Stimulated activated memory B cell treated with anti-CD40 and anti-IgM and Interleukin-4, amounts not matched to agents 10 μg/mL and 1 μg/mL and 100 μg/mL, for 72 hours (primary cell): ENCODE data around the gene TSPAN14.
"Not testable (repeated sequence)": the region's sequence is repeated elsewhere in the genome, so short reads cannot be mapped to it uniquely, and the experiment has no call there.

Source experiments
- ATAC-seq: fragments of 150-1000 bp; cut with Tn5 transposase; 2 replicates; pipeline ENCODE4 v1.10.0; 2021
- H3K27ac Mint-ChIP-seq: one replicate; pipeline ENCODE4 v1.8.0; 2022; ENCODE audit warnings: mild to moderate bottlenecking, mixed read lengths
- H3K27me3 Mint-ChIP-seq: one replicate; pipeline ENCODE4 v1.8.0; 2022; ENCODE audit warnings: mixed read lengths
- H3K36me3 Mint-ChIP-seq: one replicate; pipeline ENCODE4 v1.8.0; 2022; ENCODE audit warnings: mixed read lengths
- H3K4me1 Mint-ChIP-seq: one replicate; pipeline ENCODE4 v1.8.0; 2022; ENCODE audit warnings: mixed read lengths
- H3K4me3 Mint-ChIP-seq: one replicate; pipeline ENCODE4 v1.8.0; 2022; ENCODE audit warnings: mild to moderate bottlenecking, moderate library complexity, mixed read lengths
- H3K9me3 Mint-ChIP-seq: one replicate; pipeline ENCODE4 v1.8.0; 2022; ENCODE audit warnings: mixed read lengths

TSPAN14 gene

GRCh38 chr10:80537086-80537735 is 83.1 kb downstream of the TSPAN14 start:
- Mint-ChIP-seq H3K4me3 (no peak overlapping the region), H3K27me3 (no peaks in the 10 kb centered on the region), H3K9me3 (no peaks in the 10 kb centered on the region)

GRCh38 chr10:80537736-80538480 is 83.8 kb downstream of the TSPAN14 start, which contains the start of gene SH2D4B:
Gene SH2D4B (plus strand): TSS chr10:80537902. CDS start chr10:80538332, 430 bp downstream.
- H3K27me3 Mint-ChIP-seq: no peaks in the 10 kb centered on the region
- peak within 1 kb of the TSS; percentile 98 for H3K27ac Mint-ChIP-seq
- H3K4me1 Mint-ChIP-seq: peaks cover 50% of the 10 kb centered on the region
- no peak for ATAC-seq
- H3K36me3 Mint-ChIP-seq: no peaks in the 10 kb centered on the region
- H3K4me3 Mint-ChIP-seq: peak within 1 kb of the TSS; percentile 20
- no peaks in the 10 kb centered on the region for H3K9me3 Mint-ChIP-seq

More at GRCh38 chr10:80537086-80537735, 83.1 kb downstream of the TSPAN14 start:
- H3K36me3 Mint-ChIP-seq: no peaks in the 10 kb centered on the region
- no peak for ATAC-seq
- H3K27ac Mint-ChIP-seq: peak overlapping the region; percentile 98
- peaks cover 44% of the 10 kb centered on the region for H3K4me1 Mint-ChIP-seq

DNA sequence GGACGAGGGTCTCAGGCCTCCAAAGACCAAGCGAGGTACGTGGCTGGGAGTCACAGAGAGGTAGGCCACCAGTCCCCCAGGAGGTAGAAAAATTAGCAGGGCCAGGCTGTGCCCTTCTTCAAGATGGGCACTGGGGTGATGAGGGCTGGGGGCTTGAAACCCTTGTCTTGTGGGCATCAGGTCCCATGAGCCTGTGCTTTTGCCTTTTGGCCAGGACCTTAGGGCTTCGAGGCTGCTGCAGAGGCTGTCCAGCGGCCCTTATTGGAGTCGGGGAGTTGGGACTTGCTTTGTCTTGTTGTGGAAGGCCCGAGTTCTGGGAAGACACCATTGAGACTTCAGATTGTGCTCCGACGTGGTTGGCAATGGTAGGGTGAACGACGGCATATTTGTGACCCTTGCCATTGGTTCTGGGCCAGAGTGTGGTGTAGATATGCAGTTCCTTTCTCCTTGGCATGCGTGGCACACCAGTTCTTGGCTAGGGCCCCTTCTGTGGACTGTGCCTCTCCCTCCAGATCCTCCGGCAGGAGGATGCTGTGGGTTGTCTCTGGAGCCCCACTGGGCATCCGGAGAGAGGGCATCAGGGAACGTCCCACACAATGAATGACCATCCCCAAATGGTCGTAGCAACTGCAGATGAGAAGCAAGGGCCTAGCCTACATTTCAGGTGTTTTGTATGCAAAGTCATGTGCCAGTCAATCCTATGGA is 84.5 kb downstream of the TSPAN14 start:
- no peaks in the 10 kb centered on the region for H3K36me3 Mint-ChIP-seq
- ATAC-seq: no peak
- peaks cover 51% of the 10 kb centered on the region for H3K4me1 Mint-ChIP-seq
- H3K27ac Mint-ChIP-seq: no peak overlapping the region
- no peak overlapping the region for H3K4me3 Mint-ChIP-seq
- H3K27me3 Mint-ChIP-seq: no peaks in the 10 kb centered on the region
- no peaks in the 10 kb centered on the region for H3K9me3 Mint-ChIP-seq

DNA sequence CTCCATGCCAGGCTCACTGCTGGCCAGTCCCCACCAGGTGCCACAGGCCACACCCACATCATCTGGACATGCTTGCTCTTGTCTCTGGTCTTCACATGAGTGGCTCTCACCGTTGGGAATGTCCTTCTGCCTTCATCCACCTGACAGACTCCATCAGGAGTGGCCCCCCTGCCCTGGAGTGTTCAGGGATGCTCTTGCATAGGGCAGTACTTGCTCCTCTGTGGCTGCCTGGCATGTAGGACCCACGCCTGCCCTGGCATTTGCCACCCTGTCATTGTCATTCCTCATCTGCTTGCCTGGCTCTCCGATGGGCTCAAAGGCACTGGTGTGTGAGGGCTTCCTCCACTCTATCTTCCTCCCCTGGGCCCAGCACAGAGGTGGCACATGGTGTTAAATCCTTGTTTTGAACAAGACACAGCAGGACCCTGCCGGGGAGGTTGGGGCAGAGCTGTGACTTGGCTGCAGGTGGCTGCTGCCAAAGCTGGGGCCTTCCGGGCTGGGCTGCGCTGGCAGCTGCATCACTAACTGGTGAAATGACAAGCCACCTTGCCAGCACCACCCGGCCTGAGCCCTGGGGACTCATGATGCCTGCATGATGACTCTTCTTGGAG is 85.4 kb downstream of the TSPAN14 start:
- Mint-ChIP-seq H3K27me3 (no peaks in the 10 kb centered on the region), H3K4me3 (no peak overlapping the region), H3K27ac (peak overlapping the region; percentile 55), H3K9me3 (no peaks in the 10 kb centered on the region), H3K36me3 (no peaks in the 10 kb centered on the region), H3K4me1 (peaks cover 51% of the 10 kb centered on the region)
- peak; percentile 61 for ATAC-seq

DNA sequence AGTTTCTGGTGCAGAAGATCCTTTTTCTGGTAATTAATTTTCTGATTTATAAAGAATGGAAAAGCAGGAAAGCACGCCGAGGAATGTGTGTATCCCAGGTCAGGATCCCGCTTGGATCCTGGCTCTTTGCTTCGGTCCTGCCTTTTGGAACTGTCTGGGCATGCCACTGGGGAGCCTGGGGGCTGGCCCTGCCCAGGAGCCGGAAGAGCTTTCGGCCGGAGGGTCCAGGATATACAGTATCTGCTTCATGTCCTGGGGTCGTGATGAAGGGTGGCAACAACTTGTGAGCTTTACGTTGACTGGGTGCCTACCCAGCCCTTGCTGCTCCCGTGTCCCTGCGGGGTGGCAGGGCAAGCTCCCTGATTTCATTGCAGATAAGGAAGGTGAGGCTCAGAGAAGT is 86.0 kb downstream of the TSPAN14 start:
- no peaks in the 10 kb centered on the region for H3K9me3 Mint-ChIP-seq
- no peaks in the 10 kb centered on the region for H3K27me3 Mint-ChIP-seq
- H3K36me3 Mint-ChIP-seq: no peaks in the 10 kb centered on the region
- H3K27ac Mint-ChIP-seq: peak overlapping the region; percentile 55
- H3K4me1 Mint-ChIP-seq: peaks cover 51% of the 10 kb centered on the region
- no peak overlapping the region for H3K4me3 Mint-ChIP-seq
- no peak for ATAC-seq

GRCh38 chr10:80540618-80540980 is 86.5 kb downstream of the TSPAN14 start:
- no peak for ATAC-seq
- H3K36me3 Mint-ChIP-seq: no peaks in the 10 kb centered on the region
- peak overlapping the region; percentile 85 for H3K27ac Mint-ChIP-seq
- no peaks in the 10 kb centered on the region for H3K9me3 Mint-ChIP-seq
- peak overlapping the region; percentile 22 for H3K4me3 Mint-ChIP-seq
- H3K27me3 Mint-ChIP-seq: no peaks in the 10 kb centered on the region
- H3K4me1 Mint-ChIP-seq: peaks cover 48% of the 10 kb centered on the region

DNA sequence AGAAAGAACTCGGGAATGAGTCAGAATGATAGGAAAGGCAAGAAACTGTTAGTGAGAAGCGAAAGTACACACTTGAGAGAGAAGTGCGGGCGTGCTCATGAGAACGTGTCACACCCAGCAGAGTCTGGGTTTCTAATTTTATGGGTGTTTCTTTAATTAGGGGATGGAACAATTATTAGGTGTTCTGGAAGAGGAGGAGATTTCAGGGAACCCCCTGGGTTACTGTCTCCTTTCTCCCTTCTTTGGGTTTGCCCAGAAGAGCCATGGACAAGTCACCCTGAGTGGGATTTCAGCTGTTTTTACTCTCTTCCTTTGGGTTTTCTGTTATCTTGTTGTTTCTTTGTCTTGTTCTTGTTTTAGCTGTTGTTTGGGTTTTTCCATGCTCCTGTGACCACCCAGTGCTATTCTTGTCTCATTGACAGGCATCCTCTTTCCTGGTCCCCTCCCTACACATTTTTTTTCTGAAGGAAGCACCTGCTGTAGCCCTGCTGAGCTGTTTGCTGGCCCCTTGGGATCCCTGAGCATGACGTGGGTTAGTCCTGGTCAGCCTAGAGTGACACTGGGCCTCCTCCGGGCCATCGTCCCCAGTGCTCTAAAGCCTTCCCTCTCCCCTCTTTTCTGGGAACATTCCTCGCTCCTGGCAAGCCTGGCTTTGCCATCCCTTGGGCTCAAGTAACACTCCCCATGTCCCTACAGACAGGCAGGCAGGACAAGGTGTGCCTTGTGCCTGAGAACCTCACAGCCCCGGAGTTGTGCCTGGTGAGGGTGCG is 87.1 kb downstream of the TSPAN14 start:
- no peaks in the 10 kb centered on the region for H3K36me3 Mint-ChIP-seq
- H3K4me1 Mint-ChIP-seq: peaks cover 42% of the 10 kb centered on the region
- peak; percentile 62 for ATAC-seq
- no peaks in the 10 kb centered on the region for H3K27me3 Mint-ChIP-seq
- peak overlapping the region; percentile 57 for H3K4me3 Mint-ChIP-seq
- no peaks in the 10 kb centered on the region for H3K9me3 Mint-ChIP-seq
- peak overlapping the region; percentile 85 for H3K27ac Mint-ChIP-seq

DNA sequence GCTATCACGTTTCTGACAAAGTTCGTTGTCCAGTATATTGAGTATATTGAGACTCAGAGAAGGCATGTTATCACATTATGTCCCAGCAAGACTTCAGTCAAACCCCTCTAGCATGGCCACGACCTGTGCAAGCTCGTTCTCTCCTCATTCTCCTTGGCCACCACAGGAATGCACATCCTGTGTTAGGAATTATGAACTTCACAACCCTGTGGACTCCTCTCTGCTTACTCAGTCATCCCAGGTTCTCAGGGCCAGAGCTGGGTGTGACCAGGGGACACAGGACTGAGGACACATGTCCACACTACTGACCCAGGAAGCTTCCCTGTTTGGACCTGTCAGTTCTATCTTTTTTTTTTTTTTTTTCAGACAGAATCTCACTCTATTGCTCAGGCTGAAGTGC is 87.9 kb downstream of the TSPAN14 start:
- Mint-ChIP-seq H3K4me1 (peaks cover 38% of the 10 kb centered on the region), H3K9me3 (no peaks in the 10 kb centered on the region), H3K36me3 (no peaks in the 10 kb centered on the region), H3K27ac (peak overlapping the region; percentile 85), H3K27me3 (no peaks in the 10 kb centered on the region), H3K4me3 (no peak overlapping the region)
- no peak for ATAC-seq

DNA sequence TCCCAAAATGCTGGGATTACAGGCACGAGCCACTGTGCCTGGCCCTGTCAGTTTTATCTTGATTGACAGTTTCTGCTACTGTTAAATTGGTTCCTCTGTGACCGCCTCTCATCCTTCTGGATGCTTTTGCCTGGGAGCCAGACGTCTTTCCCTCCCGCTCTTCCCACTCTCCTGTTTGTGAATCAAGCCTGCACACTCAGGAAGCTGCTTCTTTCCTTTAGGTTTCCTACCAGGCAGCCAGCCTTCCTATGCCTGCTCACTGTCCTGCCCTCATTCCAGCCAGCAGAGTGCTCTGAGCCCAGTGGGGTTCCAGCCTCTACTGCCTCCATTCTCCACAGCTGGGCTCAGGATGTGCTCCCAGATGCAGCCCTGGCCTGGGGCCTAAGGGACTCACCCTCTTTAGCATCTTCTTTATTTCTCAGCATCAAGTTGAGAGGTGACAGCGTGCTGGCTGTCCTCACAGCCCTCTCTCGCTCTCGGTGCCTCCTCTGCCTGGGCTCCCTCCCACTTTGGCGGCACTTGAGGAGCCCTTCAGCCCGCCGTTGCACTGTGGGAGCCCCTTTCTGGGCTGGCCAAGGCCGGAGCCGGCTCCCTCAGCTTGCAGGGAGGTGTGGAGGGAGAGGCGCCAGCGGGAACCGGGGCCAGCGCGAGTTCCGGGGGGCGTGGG is 88.7 kb downstream of the TSPAN14 start:
- peaks cover 38% of the 10 kb centered on the region for H3K4me1 Mint-ChIP-seq
- peak overlapping the region; percentile 85 for H3K27ac Mint-ChIP-seq
- no peaks in the 10 kb centered on the region for H3K27me3 Mint-ChIP-seq
- no peak overlapping the region for H3K4me3 Mint-ChIP-seq
- H3K9me3 Mint-ChIP-seq: no peaks in the 10 kb centered on the region
- H3K36me3 Mint-ChIP-seq: no peaks in the 10 kb centered on the region
- no peak for ATAC-seq

DNA sequence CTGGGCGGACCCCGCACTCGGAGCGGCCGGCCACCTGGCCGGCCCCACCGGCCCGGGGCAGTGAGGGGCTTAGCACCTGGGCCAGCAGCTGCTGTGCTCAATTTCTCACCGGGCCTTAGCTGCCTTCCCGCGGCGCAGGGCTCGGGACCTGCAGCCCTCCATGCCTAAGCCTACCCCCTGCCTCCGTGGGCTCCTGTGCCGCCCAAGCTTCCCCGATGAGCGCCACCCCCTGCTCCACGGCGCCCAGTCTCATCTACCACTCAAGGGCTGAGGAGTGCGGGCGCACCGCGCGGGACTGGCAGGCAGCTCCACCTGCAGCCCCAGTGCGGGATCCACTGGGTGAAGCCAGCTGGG is 89.2 kb downstream of the TSPAN14 start:
- not testable (repeated sequence) for H3K9me3 Mint-ChIP-seq, H3K27ac Mint-ChIP-seq, H3K36me3 Mint-ChIP-seq, H3K4me3 Mint-ChIP-seq, ATAC-seq, H3K27me3 Mint-ChIP-seq
- H3K4me1 Mint-ChIP-seq: peaks cover 38% of the 10 kb centered on the region

DNA sequence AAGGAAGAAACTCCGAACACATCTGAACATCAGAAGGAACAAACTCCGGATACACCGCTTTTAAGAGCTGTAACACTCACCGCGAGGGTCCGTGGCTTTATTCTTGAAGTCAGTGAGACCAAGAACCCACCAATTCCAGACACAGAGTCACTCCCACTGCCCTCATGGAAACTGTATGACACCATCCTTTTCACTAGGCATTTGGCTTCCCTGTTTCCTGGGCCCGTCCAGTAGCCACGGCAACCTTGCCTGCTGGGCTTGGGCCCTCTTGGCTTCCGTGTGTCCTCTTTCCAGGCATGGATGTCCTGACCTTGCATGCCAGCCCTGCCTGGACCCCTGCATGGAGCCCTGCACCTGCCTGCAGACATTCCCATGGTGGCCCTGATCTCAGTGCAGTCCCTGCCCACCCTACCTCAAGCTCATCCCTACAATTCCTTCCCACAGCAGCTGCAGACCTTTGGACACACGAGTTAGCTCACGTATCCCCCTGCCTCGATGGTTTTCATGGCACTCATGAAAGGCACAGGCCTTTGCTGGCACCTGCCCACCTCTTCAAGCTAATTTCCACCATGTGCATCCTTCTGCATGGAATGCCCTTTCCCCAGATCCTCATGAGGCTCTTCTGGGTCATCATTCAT is 90.3 kb downstream of the TSPAN14 start:
- Mint-ChIP-seq H3K27me3 (peaks cover 11% of the 10 kb centered on the region), H3K9me3 (no peaks in the 10 kb centered on the region), H3K4me3 (no peak overlapping the region), H3K27ac (no peak overlapping the region), H3K4me1 (peaks cover 35% of the 10 kb centered on the region), H3K36me3 (no peaks in the 10 kb centered on the region)
- no peak for ATAC-seq

GRCh38 chr10:80545258-80545881 is 91.3 kb downstream of the TSPAN14 start:
- Mint-ChIP-seq H3K4me3 (no peak overlapping the region), H3K27me3 (peaks cover 13% of the 10 kb centered on the region), H3K27ac (no peak overlapping the region), H3K4me1 (peaks cover 26% of the 10 kb centered on the region), H3K36me3 (no peaks in the 10 kb centered on the region), H3K9me3 (no peaks in the 10 kb centered on the region)
- ATAC-seq: no peak

DNA sequence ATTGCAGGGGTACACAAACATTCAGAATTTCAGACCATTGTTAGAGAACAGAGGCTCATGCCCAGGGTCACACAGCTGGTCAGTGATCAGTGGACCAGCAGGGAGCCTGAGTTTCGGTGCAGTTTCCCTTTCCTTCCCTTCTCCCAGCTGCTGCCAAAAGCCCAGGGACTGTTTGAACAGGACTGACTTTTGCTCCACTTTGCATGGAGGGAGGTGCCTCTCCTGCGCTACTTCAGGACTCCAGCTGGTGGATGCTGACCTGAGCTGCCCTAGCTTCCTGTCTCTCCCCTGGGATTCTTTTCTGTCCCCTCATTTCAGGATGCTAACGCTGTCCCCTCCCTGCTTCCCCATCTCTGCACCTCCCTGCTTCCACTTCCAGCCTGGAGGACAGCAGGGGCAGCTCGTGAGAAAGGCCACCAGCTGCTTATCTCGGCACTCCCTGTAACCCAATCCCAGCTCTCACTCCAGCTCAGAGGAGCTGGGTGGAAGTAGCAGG is 98.1 kb downstream of the TSPAN14 start:
- Mint-ChIP-seq H3K27me3 (peaks cover 40% of the 10 kb centered on the region), H3K27ac (no peak overlapping the region), H3K9me3 (no peaks in the 10 kb centered on the region), H3K36me3 (no peaks in the 10 kb centered on the region), H3K4me3 (no peak overlapping the region), H3K4me1 (no peaks in the 10 kb centered on the region)
- no peak for ATAC-seq
